K562 (cell line): Measurements from ENCODE around the gene FAM118B. TPM values are rescaled to one million over a fixed set of nuclear protein-coding genes. Genes with fewer than 3 reads are reported as not detected.

ENCODE experiments used
- CHD4 ChIP-seq: fragments of 200-600 bp; sonication (generic); IDR thresholded peaks from 3 replicates; pipeline ENCODE4 v1.6.1; 2012; ENCODE audit warnings: low read depth, mild to moderate bottlenecking, mixed read lengths, low read length, inconsistent platforms; ENCODE audit not compliant: insufficient read depth, insufficient replicate concordance, poor library complexity, severe bottlenecking
- CREB1 ChIP-seq, 2 experiments: sonication (generic) in 1 of 2; formaldehyde crosslinking in 1 of 2; IDR thresholded peaks; 2 replicates each; pipeline versions ENCODE4 v1.6.1 to v1.8.0; 2012 to 2022; ENCODE audit warnings: inconsistent platforms in 1 of 2, mild to moderate bottlenecking in 1 of 2, missing genetic modification reagents in 1 of 2, moderate library complexity in 1 of 2
- DDX20 ChIP-seq: fragments of 450-650 bp; IDR thresholded peaks from 2 replicates; pipeline ENCODE4 v1.6.1; 2016; ENCODE audit warnings: missing genetic modification characterization, low read depth, mild to moderate bottlenecking, missing compliant biosample characterization, moderate library complexity
- KAT7 ChIP-seq: sonication (generic); formaldehyde crosslinking; IDR thresholded peaks from 2 replicates; pipeline ENCODE4 v1.8.0; 2022; ENCODE audit warnings: missing genetic modification reagents, mild to moderate bottlenecking, borderline replicate concordance
- MYNN ChIP-seq, 2 experiments: sonication (generic); formaldehyde crosslinking in 1 of 2; IDR thresholded peaks; 2 replicates each; pipeline versions ENCODE4 v1.5.0 to v1.6.1; 2016 to 2020; ENCODE audit warnings: antibody characterized with exemption in 1 of 2, missing genetic modification reagents in 1 of 2
- NCOR1 ChIP-seq: fragments of 450-650 bp; IDR thresholded peaks from 2 replicates; pipeline ENCODE4 v1.6.1; 2016; ENCODE audit warnings: mild to moderate bottlenecking, moderate library complexity
- NELFE ChIP-seq: IDR thresholded peaks from 2 replicates; pipeline ENCODE4 v1.6.1; 2011; ENCODE audit warnings: mild to moderate bottlenecking; ENCODE audit not compliant: insufficient read depth, insufficient read length
- PBX2 ChIP-seq, 2 experiments: IDR thresholded peaks in 1 of 2; conservative IDR thresholded peaks in 1 of 2; 2 replicates each; pipeline ENCODE4 v1.6.1; 2016; ENCODE audit warnings: low read depth in 2 of 2, mild to moderate bottlenecking in 1 of 2, missing compliant biosample characterization in 1 of 2, missing genetic modification characterization in 1 of 2, moderate library complexity in 1 of 2
- SMARCA5 ChIP-seq: fragments of 450-650 bp; IDR thresholded peaks from 2 replicates; pipeline ENCODE4 v1.6.1; 2016
- STAG1 ChIP-seq: sonication (generic); formaldehyde crosslinking; IDR thresholded peaks from 2 replicates; pipeline ENCODE4 v1.5.0; 2020; ENCODE audit warnings: missing genetic modification reagents, borderline replicate concordance
- TAL1 ChIP-seq: fragments of 450-650 bp; IDR thresholded peaks from 2 replicates; pipeline ENCODE4 v1.6.1; 2016; ENCODE audit warnings: mild to moderate bottlenecking
- XRCC5 ChIP-seq: fragments of 200-400 bp; formaldehyde crosslinking; IDR thresholded peaks from 2 replicates; pipeline ENCODE4 v1.6.1; 2017; ENCODE audit warnings: low read depth, mild to moderate bottlenecking, low read length
- ZNF184 ChIP-seq: sonication (generic); formaldehyde crosslinking; IDR thresholded peaks from 2 replicates; pipeline ENCODE4 v1.5.0; 2020; ENCODE audit warnings: missing genetic modification reagents
- ZNF436 ChIP-seq: fragments of 250-450, 450-650 bp; sonication (Bioruptor Pico); formaldehyde crosslinking; IDR thresholded peaks from 2 replicates; pipeline ENCODE4 v1.7.0; 2020; ENCODE audit warnings: mild to moderate bottlenecking
- ZNF830 ChIP-seq: fragments of 250-450 bp; sonication (Bioruptor Pico); IDR thresholded peaks from 2 replicates; pipeline ENCODE4 v1.5.0; 2021; ENCODE audit warnings: mild to moderate bottlenecking
- polyA plus RNA-seq, 8 experiments: library from polyadenylated mRNA; depleted of rRNA in 4 of 8; stranded (reverse) in 5 of 8; unstranded in 3 of 8; fragments of >200 nt; fragmentation: Nextera tagmentation in 2 of 8; fragmentation: Illumina TruSeq in 1 of 8; extraction: Ambion mirVana in 2 of 8; extraction: Trizol in 1 of 8; gene quantifications; 2 replicates each; pipeline versions ENCODE4 v1.2.1 to v1.2.3, GENCODE V29; 2011 to 2014; ENCODE audit warnings: inconsistent platforms in 1 of 8, missing spikeins in 1 of 8
- total RNA-seq, 7 experiments: library from RNA; depleted of rRNA in 6 of 7; stranded (reverse); fragments of >200 nt in 6 of 7; fragmentation: Illumina TruSeq in 2 of 7; extraction: Trizol in 2 of 7; gene quantifications; 2 replicates each; pipeline versions ENCODE4 v1.2.1 to v1.2.3, GENCODE V29; 2011 to 2021; ENCODE audit warnings: low replicate concordance in 1 of 7
- TF ChIP-seq, protein P1 (sequence below): sonication (generic); formaldehyde crosslinking; IDR thresholded peaks from 2 replicates; pipeline ENCODE4 v1.8.0; 2022; ENCODE audit warnings: missing genetic modification reagents, mild to moderate bottlenecking, borderline replicate concordance
- TF ChIP-seq, protein P2 (sequence below): fragments of 250-450 bp; sonication (Bioruptor Pico); IDR thresholded peaks from 2 replicates; pipeline ENCODE4 v1.5.0; 2021; ENCODE audit warnings: mild to moderate bottlenecking, moderate library complexity
- TF ChIP-seq, protein P3 (sequence below), 2 experiments: fragments of 450-650 bp; conservative IDR thresholded peaks; 2 replicates each; pipeline ENCODE4 v1.6.1; 2017; ENCODE audit warnings: mild to moderate bottlenecking in 2 of 2, moderate library complexity in 2 of 2

The FAM118B gene
- total and polyA plus RNA-seq, 9 of the 15 experiments (the other 6 are each of a cell fraction or from before 2014, with no cell fraction given): 12.0 to 49.0 (median 22.1) TPM

- TF ChIP-seq NCOR1: no peak
- TF ChIP-seq STAG1 (CRISPR knock-in tag): peak; percentile 66; the same call in 1 of the 2 replicates
- TF ChIP-seq CHD4: no peak
- TF ChIP-seq PBX2 (CRISPR knock-in tag; IDR thresholded peaks at IDR 0.05; ENCODE audit: low read depth): no peak
- TF ChIP-seq PBX2 (tag; conservative IDR thresholded peaks at IDR 0.05; ENCODE audit: low read depth): no peak
- TF ChIP-seq TAL1: no peak
- TF ChIP-seq, protein P1, sequence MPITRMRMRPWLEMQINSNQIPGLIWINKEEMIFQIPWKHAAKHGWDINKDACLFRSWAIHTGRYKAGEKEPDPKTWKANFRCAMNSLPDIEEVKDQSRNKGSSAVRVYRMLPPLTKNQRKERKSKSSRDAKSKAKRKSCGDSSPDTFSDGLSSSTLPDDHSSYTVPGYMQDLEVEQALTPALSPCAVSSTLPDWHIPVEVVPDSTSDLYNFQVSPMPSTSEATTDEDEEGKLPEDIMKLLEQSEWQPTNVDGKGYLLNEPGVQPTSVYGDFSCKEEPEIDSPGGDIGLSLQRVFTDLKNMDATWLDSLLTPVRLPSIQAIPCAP (CRISPR knock-in tag): no peak
- TF ChIP-seq ZNF184 (CRISPR knock-in tag): no peak
- TF ChIP-seq KAT7 (CRISPR knock-in tag): no peak
- TF ChIP-seq ZNF830 (CRISPR knock-in tag): no peak
- TF ChIP-seq SMARCA5: no peak
- no peak for TF ChIP-seq CREB1 (IDR thresholded peaks at IDR 0.05)
- no peak for TF ChIP-seq CREB1 (CRISPR knock-in tag; IDR thresholded peaks at IDR 0.05)
- TF ChIP-seq XRCC5: peak; percentile 50; the same call in 1 of the 2 replicates
- no peak for TF ChIP-seq ZNF436 (CRISPR knock-in tag)
- TF ChIP-seq NELFE: no peak
- no peak for TF ChIP-seq DDX20 (tag)
- TF ChIP-seq MYNN (IDR thresholded peaks at IDR 0.05): no peak
- no peak for TF ChIP-seq MYNN (CRISPR knock-in tag; IDR thresholded peaks at IDR 0.05)
- TF ChIP-seq, protein P2, sequence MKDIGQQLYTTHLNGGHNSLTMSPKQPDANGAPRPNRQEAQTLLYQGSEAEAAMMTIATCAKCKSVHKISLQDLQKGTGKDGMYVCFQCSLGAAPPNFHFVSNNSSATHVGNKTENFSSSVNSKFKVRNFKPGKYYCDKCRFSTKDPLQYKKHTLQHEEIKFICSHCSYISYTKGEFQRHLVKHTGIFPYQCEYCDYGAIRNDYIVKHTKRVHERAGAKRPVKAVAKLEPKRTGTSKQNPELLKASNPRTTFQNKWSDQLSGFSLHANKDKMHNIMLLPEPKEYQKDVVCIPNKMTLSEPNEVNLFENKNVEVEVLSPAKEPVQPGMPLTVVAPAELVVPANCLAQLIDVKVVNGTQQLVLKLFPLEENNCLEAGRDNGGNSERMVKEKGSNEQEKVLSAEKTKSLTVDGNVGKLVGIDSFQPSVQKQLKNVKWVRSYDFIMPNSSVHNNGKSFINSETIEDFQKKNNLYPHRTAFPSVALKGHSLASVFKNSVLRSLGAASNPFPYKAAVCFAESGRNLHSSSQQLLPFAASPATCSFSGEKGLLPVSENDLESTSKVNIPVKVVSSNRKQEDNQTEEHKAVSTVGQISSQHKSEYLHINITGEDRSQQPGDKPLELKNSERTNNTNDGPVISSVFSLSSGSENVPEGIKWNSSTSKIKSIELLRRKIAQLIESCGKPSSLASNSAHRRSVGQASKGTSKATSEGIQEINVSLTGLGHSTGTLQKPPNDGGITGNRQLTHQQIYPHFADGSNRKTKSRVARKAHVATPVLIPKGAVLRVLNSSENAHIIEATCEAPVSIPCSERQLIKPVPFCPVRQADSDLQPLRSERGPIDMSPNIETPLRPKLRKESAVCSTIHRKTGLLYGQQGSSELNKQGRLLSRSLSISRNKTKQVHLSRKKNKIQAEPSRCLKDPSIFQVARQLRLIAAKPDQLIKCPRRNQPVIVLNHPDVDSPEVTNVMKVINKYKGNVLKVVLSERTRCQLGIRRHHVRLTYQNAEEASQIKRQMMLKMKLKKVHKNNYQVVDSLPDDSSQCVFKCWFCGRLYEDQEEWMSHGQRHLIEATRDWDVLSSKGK: no peak
- TF ChIP-seq, protein P3, sequence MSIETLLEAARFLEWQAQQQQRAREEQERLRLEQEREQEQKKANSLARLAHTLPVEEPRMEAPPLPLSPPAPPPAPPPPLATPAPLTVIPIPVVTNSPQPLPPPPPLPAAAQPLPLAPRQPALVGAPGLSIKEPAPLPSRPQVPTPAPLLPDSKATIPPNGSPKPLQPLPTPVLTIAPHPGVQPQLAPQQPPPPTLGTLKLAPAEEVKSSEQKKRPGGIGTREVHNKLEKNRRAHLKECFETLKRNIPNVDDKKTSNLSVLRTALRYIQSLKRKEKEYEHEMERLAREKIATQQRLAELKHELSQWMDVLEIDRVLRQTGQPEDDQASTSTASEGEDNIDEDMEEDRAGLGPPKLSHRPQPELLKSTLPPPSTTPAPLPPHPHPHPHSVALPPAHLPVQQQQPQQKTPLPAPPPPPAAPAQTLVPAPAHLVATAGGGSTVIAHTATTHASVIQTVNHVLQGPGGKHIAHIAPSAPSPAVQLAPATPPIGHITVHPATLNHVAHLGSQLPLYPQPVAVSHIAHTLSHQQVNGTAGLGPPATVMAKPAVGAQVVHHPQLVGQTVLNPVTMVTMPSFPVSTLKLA (conservative IDR thresholded peaks at IDR 0.05): no peak
Observed at GRCh38 chr11:126310200-126310991, 98.8 kb downstream of the FAM118B start (continued).
